ENCODE results near the gene FOXN3.
"Not testable (repeated sequence)": the region's sequence is repeated elsewhere in the genome, so short reads cannot be mapped to it uniquely, and the experiment has no call there.

Gene FOXN3

GRCh38 chr14:89140326-89140725 is 276.7 kb downstream of the FOXN3 start:
- no peak for DNase-seq (ENCODE audit: low read depth in 2 of 3, low spot score in 1 of 3)

- no peak for DNase-seq (ENCODE audit: low read depth in 2 of 3, low spot score in 1 of 3)
Observed at GRCh38 chr14:89139404-89140247, 277.4 kb downstream of the FOXN3 start.

GRCh38 chr14:89138846-89139245 is 278.2 kb downstream of the FOXN3 start:
- no peak for DNase-seq (ENCODE audit: low read depth in 2 of 3, low spot score in 1 of 3)

- no peak for DNase-seq (ENCODE audit: low read depth in 2 of 3, low spot score in 1 of 3)
Observed at GRCh38 chr14:89137526-89138163, 279.4 kb downstream of the FOXN3 start.

- DNase-seq (ENCODE audit: low read depth in 2 of 3, low spot score in 1 of 3), result no peak
Observed at GRCh38 chr14:89136587-89136986, 280.4 kb downstream of the FOXN3 start.

GRCh38 chr14:89134640-89135039 is 282.4 kb downstream of the FOXN3 start:
- DNase-seq (ENCODE audit: low read depth in 2 of 3, low spot score in 1 of 3), result no peak

GRCh38 chr14:89131004-89131750 is 285.9 kb downstream of the FOXN3 start:
- DNase-seq (ENCODE audit: low read depth in 2 of 3, low spot score in 1 of 3), result no peak

- DNase-seq (ENCODE audit: low read depth in 2 of 3, low spot score in 1 of 3), result no peak
Observed at GRCh38 chr14:89129570-89129969, 287.5 kb downstream of the FOXN3 start.

GRCh38 chr14:89128311-89129026 is 288.6 kb downstream of the FOXN3 start:
- DNase-seq (ENCODE audit: low read depth in 2 of 3, low spot score in 1 of 3), result no peak

GRCh38 chr14:89126461-89126860 is 290.6 kb downstream of the FOXN3 start:
- DNase-seq (ENCODE audit: low read depth in 2 of 3, low spot score in 1 of 3), result no peak

GRCh38 chr14:89125216-89125615 is 291.8 kb downstream of the FOXN3 start:
- no peak for DNase-seq (ENCODE audit: low read depth in 2 of 3, low spot score in 1 of 3)

GRCh38 chr14:89123851-89124250 is 293.2 kb downstream of the FOXN3 start:
- no peak for DNase-seq (ENCODE audit: low read depth in 2 of 3, low spot score in 1 of 3)

GRCh38 chr14:89123215-89123614 is 293.8 kb downstream of the FOXN3 start:
- no peak for DNase-seq (ENCODE audit: low read depth in 2 of 3, low spot score in 1 of 3)

- DNase-seq (ENCODE audit: low read depth in 2 of 3, low spot score in 1 of 3), result no peak
Observed at GRCh38 chr14:89121968-89122620, 294.9 kb downstream of the FOXN3 start.

- DNase-seq (ENCODE audit: low read depth in 2 of 3, low spot score in 1 of 3), result no peak
Observed at GRCh38 chr14:89117012-89117411, 300.0 kb downstream of the FOXN3 start.

GRCh38 chr14:89114109-89114508 is 302.9 kb downstream of the FOXN3 start:
- DNase-seq (ENCODE audit: low read depth in 2 of 3, low spot score in 1 of 3), result no peak

GRCh38 chr14:89112720-89113119 is 304.3 kb downstream of the FOXN3 start:
- DNase-seq (ENCODE audit: low read depth in 2 of 3, low spot score in 1 of 3), result no peak

- DNase-seq (ENCODE audit: low read depth in 2 of 3, low spot score in 1 of 3), result not testable (repeated sequence)
Observed at GRCh38 chr14:89111766-89112543, 305.1 kb downstream of the FOXN3 start.

GRCh38 chr14:89111232-89111631 is 305.8 kb downstream of the FOXN3 start:
- DNase-seq (ENCODE audit: low read depth in 2 of 3, low spot score in 1 of 3), result not testable (repeated sequence)

GRCh38 chr14:89110110-89110509 is 306.9 kb downstream of the FOXN3 start:
- DNase-seq (ENCODE audit: low read depth in 2 of 3, low spot score in 1 of 3), result no peak
